Stimulated activated CD8-positive, alpha-beta memory T cell treated with anti-CD3 and anti-CD28 coated beads, Interleukin-12 subunit alpha, Interleukin-12 subunit beta, amount 100 ng/mL, for 24 hours (primary cell): ENCODE results near the gene MAP3K19.
"Not testable (repeated sequence)": the region's sequence is repeated elsewhere in the genome, so short reads cannot be mapped to it uniquely, and the experiment has no call there.

Experiments used
- DNase-seq: peaks from one replicate; pipeline ENCODE4 v3.0.0-alpha.2; 2020; ENCODE audit errors: extremely low read depth

Gene MAP3K19

DNA sequence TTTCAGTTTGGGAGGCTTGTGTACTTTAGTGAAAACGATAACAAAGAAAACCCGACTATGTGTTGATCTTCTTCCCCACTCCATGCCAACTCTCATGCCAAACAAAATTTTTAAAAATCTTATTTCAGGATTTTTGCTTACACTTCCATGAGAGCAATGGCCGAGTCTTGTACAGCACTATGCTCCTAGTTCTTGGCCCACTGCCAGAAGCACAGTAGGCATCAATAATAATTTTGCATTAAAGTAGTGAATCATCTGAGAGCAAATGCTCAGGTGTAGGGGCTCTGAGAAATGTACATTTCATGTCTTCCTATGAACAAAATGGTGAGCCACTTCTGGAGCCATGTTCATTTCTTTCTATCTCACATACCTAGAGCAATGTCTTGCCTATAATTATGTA lies 62.2 kb downstream of the MAP3K19 start:
- DNase-seq = no peak

DNA sequence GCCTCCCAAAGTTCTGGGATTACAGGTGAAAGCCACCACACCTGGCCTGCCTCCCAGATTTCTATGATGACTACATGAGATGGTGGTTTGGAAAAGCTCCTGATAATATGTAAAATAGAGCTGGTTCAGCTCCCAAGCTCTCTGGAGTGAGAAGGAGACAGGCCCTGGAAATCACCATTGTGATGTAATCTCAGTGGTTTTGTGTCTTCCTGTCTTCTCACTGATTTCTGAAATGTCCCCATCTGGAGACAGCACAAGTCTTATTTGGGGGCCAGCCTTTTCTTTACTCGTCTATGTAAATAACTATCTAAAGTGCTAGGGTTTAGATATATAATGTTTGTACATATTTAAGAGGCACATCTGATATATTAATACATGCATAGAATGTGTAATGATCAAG lies 64.6 kb downstream of the MAP3K19 start:
- no peak for DNase-seq

DNA sequence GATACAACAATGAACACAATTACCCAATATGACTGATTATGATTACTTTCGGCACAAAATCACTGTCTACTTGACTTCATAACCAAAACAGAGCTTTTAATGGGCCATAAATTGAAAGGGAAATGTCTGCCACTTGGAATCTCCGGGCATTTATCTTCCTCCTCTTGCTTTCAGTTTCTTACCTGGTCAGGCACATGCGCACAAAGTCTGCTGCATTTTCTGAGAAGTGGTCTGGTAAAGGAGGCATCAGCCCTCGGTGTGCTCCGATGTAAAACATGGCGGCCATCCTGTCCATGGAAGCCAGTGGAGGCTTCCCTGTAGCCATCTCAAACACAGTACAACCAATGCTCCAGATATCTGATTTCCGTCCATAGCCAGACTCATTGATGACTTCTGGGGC lies 66.6 kb downstream of the MAP3K19 start:
- DNase-seq = no peak

DNA sequence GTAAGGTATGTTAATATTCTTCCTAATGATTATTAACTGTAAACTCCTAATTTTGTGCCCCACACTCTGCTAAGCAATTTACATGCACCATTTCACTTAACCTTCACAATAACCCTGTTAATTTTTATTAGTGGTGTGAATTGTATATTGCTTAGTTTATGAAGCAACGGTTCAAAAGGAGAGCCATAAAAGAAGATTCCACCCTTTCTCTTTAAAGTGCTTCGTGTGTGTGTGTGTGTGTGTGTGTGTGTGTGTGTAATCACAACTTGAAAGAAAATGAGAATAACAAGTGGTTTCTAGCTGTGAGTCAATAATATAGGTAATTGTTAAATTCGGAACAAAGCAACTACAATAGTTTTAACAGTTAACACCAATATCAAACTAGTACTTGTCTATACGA lies 68.0 kb downstream of the MAP3K19 start:
- DNase-seq = no peak

DNA sequence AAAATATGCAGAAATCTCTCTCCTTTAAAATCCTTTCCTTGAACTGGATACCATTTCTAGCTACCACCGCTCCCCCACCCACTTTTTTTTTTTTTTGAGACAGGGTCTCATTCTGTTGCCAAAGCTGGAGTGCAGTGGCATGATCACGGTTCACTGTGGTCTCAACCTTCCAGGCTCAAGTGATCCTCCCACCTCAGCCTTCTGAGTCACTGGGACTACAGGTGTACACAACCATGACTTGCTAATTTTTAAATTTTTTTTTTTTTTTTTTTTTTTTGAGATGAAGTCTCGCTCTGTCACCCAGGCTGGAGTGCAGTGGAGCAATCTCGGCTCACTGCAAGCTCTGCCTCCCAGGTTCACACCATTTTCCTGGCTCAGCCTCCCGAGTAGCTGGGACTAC lies 70.1 kb downstream of the MAP3K19 start:
- DNase-seq = not testable (repeated sequence)

DNA sequence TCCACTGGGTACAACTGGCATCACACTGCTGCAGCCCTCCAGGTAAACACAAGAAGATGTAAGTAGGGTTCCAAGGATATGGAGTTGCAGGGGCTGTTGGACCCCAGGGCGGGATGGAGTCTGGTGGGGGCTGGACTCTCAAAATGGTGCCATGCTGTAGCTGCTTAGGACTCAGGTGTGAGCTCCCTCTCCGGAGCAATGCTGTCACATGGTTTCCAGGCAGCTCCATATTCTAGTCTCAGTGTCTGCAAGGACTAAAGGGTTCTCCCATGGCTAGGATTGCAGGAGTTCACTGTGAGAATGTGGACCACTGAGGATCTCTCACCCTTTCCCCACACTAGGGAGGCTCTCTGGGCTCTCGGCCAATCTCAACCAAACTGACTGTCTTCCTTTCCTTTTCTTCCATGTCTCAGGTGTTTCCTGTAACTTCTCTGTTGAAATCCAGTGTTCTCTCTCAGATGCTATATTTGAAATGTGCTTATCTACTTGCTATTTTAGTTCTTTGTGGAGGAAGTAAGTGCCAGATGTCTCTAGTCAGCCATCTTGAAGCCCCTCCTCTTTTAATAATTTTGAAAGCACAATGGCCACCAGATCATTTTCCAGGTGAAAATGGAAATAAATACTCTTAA lies 71.1 kb downstream of the MAP3K19 start:
- DNase-seq = no peak

DNA sequence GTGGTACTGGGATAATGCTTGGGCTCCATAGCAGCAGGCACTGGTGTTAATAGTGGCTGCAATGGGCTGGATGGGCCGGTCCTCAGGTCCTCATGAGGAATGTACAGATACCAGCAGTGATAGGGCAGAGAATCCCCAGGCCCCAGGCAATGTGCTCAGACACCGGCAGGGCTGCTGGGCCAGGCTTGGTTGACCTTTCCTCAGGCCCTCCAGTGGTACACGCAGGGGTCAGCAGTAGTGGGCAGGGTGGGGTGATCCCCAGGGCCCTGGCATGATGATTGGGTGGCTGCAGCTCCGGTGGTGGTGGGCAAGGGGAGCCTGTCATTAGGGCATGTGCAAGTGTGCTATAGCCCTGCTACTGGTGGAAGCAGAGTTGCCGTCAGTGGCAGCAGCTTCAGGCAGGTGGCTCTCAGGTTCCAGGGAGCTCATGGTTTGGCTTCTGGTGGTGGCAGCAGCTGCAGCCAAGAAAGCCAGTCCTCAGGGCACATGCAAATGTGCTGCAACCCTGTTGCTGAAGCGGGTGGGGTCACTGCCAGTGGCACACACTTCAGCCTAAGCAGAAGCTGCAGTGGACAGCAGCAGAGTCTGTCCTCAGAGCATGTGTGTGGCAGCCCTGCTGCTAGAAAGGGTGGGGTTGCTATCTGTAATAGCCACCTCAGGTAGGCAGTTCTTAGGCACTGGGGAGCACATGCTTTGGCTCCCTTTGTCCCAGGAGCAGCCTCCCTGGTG lies 71.8 kb downstream of the MAP3K19 start:
- DNase-seq = no peak

DNA sequence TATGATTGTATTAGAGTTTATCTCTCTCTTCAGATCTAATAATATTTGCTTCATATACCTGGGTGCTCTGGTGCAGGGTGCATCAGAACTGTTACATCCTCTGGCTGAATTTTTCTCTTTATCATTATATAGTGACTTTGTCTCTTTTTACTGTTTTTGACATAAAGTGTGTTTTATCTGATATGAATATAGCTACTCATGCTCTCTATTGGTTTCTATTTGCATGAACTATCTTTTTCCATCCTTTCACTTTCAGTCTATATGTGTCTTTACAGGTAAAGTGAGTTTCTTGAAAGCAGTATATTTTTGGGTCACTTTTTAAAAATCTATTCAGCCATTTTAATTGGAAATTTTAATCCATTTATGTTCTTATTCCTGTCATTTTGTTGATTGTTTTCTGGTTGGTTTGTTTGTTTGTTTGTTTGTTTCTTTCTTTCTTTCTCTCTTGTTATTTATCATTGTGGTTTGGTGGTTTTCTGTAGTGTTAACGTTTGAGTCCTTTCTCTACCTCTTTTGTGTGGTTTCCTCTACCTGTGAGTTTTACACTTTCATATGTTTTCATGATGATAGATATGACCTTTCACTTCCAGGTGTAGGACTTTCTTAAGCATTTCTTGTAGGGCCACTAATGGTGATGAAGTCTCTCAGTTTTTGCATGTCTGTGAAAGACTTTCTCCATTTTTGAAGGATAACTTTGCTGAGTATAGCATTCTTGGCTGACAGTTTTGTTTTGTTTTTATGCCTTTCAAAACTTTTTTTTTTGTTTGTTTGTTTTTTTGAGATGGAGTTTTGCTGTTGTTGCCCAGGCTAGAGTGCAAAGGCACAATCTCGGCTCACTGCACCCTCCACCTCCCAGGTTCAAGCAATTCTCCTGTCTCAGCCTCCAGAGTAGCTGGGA lies 73.8 kb downstream of the MAP3K19 start:
- DNase-seq = no peak

DNA sequence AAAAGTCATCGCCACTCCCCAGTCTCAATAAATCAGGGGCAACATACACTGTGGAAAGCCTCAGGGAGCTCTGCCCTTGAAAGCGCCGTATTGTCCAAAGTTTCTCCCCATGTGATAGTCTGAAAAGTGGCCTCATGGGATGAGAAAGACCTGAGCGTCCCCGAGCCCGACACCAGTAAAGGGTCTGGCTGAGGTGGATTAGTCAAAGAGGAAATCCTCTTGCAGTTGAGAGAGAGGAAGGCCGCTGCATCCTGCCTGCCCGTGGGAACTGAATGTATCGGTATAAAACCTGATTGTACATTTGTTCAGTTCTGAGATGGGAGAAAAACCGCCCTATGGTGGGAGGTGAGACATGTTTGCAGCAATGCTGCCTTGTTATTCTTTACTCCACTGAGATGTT lies 80.1 kb downstream of the MAP3K19 start:
- DNase-seq = not testable (repeated sequence)

DNA sequence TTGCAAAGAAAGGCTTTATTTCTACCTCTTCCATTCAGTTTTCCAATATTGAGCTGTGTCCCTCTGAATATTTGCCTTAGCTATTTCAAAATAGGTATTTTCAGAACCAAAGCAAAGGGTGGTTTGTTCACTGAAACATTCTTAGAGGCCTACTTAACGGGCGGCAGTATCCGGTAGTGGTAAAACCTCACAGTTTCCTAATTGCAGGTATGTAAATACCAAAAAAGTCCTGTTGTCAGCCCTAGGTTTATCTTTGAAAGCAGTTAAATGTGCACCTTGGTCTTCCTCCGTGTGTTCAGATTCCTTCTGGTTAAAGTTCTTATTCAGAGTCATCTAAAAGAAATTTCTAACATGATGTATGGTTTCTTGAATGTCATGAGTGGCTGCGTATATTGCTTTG lies 89.8 kb downstream of the MAP3K19 start:
- DNase-seq = no peak

DNA sequence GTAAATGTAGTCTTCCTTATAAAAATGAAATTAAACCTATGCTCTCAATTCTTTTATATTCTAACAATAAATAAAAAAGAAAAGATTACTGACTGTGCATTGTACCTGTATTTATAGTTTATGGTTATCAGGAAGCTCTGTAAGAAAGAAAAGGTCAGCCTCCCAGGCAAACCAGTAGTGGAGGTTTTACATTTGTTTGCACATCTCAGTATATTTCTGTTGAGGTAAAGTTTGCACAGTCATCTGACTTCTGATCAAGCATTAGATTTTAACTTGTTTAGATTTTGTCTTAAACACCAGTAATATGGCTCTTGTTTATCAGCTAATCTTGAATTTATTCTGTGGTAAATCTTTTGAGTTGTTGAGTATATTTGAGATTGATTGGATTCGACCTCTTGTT lies 91.5 kb downstream of the MAP3K19 start:
- DNase-seq = no peak

DNA sequence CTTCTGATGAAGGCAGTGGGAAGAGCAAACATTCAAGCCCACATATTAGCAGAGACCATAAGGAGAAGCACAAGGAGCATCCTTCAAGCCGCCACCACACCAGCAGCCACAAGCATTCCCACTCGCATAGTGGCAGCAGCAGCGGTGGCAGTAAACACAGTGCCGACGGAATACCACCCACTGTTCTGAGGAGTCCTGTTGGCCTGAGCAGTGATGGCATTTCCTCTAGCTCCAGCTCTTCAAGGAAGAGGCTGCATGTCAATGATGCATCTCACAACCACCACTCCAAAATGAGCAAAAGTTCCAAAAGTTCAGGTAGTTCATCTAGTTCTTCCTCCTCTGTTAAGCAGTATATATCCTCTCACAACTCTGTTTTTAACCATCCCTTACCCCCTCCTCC lies 93.2 kb downstream of the MAP3K19 start:
- DNase-seq = no peak

DNA sequence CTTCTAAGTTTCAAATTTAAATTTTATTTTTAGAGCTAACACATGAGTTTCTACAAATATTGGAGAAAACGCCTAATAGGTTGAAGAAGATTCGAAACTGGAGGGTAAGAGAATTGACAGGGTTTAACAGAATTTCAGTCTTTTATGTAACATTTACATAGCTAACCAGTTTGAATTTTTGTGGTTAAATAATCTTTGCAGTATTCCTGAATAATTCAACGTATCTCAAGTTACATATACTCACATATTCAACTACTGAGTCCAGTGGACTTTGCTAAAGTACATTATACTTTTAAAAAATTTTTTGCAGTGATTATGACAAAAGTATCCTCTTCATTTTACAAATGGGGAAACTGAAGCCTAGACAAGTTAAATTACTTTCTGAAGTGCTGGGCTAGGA lies 94.6 kb downstream of the MAP3K19 start:
- no peak for DNase-seq

DNA sequence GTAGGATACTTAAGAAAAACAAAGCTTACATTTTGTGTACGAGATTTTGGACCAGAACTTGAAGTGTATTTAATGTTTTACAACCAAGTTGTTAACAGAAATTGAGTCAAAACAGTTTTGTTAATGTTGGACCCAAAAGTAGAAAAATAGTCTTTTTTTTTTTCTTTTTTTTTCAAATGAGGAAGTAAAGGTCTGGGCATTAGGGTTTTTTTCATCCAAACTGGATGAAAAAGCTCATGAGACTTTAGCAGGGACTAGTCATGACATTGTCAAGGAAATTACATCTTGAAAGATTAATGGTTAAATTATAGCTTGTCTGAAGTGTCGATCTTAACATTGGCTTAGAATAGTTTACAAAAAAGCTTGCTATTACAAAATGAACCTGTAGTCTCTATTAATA lies 96.4 kb downstream of the MAP3K19 start:
- no peak for DNase-seq

DNA sequence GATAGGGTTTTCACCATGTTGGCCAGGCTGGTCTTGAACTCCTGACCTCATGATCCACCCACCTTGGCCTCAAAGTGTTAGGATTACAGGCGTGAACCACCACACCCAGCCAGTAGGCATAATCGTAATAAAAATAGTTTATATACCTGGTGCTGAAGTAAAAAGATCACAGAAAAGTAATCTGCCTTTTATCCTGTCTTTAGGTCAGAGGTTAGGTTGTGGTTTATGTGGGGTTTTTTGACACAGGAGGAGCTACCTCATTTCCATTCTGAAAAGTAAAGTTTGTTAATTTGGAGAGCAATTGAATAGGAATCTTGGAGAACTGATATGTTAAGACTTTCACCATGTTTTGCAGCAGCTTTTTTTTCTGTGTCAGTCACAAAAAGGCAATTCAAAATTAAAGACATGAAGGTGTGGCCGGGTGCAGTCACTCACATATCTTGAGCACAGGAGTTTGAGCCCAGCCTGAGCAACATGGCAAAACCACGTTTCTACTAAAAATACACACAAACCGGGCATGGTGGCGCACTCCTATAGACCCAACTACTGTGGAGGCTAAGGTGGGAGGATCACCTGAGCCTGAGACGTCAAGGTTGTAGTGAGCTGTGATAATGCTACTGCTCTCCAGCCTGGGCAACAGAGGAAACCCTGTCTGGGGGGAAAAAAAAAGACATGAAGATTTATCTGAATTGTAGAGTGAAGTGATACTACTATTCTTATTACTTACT lies 97.1 kb downstream of the MAP3K19 start:
- no peak for DNase-seq

DNA sequence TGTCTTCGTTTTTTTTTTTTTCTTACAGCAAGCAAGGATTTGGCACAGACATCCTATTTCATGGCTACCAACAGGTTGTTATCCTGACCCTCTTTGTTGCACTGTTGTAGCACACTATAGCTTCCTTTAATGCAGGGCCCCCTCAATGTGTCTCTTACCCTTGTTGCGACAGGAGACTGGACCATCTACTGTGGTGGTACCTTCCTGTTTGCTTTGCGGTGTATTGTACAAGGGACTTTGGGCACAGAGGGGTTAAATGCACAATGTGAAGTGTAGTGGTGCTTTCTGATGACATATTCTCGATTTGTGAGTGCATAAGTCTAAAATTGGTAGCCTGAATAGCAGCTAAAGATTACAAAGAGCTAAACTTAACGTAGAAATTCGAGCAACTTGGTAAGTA lies 101.2 kb downstream of the MAP3K19 start:
- no peak for DNase-seq

DNA sequence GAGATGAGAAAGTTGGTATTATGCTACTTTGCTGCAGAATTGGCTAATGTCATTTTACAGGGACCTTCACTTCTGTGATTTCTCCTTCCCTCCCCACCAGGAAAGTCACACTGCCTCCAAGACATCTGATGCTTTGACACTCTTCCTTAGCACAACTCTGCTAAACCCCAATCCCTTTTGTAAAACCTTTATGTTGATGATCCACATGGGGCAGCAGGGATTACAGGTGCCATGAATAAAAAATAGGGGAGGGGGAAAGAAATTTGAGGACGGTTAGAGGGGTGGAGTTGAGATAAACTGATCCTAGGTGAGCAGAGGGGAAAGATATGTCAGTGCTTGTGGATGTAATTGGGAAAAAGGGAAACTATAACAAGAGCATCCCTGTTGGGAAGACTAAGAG lies 102.3 kb downstream of the MAP3K19 start:
- no peak for DNase-seq

DNA sequence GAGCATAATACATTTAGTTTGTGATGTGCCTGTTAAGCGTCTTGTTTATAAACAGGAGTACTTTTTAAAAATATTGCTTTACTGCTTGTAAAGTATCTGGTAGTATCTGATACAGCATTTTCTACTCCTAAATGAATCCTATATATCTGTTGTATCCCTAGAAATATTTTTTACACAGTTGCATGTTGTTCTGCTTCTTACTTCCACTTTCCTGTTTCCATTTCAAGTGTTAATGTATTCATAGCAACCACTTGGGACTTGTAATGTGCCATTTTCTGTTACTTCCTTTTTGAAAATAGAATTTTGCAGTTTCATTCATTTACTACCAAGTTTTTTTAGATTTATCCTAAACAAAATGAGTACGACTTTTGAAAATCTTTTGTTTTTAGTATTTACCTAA lies 103.7 kb downstream of the MAP3K19 start:
- no peak for DNase-seq

DNA sequence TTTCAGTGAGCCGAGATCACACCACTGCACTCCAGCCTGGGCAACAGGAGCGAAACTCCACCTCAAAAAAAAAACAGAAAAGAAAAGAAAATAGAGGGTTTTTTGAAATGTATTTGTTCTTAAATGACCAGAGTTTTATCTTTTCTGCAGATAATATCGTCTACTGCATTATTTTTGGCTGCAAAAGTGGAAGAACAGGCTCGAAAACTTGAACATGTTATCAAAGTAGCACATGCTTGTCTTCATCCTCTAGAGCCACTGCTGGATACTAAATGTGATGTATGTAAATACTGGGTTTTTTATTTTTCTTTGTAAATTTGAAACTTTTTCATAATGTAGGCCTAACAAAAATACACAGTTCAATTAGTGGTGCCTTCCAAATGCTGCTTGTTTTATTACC lies 110.6 kb downstream of the MAP3K19 start:
- DNase-seq = no peak

DNA sequence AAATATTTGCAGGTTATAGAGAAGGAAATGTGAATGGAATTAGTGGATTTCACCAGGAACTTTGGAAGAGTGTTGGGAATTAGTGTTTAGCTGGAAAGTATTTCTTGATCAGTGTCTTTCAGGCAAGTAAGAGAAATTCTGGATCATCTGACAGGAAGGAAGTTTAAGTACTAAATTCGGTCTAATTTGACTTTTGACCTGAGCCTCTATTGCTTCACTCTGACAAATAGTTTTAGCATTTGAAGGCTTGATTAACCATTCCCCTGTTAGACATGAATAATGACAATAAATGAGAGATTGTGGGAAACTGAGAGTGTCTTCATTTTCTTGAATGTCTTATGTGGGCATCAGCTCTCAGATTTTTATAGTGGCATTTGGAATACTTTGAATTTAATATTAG lies 112.6 kb downstream of the MAP3K19 start:
- no peak for DNase-seq

DNA sequence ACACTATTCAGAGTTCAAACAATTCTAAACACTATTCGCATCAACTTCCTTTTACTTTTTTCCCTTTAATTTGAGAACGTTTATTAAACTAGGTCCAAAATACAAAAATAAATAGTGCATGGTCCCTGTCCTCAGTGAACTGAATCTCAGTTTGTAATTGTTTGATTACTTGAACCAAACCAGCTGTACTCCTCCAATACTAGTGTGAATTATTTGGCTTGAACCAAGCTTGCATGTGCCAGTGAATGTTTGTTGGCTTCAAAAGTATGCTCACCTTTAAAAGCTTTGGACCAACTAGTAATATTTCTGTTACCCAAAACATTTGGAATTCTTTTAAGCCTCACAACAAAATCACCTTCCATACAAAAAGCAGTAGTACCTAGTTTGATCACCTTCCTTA lies 113.1 kb downstream of the MAP3K19 start:
- DNase-seq = no peak

DNA sequence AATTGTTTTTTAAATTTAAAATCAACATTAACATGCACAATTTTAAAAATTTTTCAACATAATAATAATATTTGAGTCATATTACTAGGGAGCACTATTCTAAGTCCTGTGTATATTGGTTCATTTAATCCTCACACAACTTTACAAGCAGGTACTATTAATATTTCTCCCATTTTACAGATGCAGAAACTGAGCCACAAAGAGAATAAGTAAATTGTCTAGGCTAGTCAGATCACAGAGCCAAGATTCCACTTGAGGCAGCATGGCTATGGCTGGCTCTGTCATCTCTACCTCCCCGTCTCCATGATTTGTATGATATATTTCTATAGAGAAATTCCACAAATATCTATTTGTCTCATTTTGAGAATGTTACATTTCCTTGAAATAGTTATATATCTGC lies 113.5 kb downstream of the MAP3K19 start:
- no peak for DNase-seq
